22Rv1 (cell line): ENCODE data around the gene NFKBIA.

Experiments used
- CTCF ChIP-seq: fragments of 450-650 bp; IDR thresholded peaks from 2 replicates; pipeline ENCODE4 v1.5.1; 2017; ENCODE audit warnings: mild to moderate bottlenecking
- ZFX ChIP-seq: fragments of 450-650 bp; IDR thresholded peaks from 2 replicates; pipeline ENCODE4 v1.6.1; 2017; ENCODE audit warnings: antibody characterized with exemption, borderline replicate concordance

DNA sequence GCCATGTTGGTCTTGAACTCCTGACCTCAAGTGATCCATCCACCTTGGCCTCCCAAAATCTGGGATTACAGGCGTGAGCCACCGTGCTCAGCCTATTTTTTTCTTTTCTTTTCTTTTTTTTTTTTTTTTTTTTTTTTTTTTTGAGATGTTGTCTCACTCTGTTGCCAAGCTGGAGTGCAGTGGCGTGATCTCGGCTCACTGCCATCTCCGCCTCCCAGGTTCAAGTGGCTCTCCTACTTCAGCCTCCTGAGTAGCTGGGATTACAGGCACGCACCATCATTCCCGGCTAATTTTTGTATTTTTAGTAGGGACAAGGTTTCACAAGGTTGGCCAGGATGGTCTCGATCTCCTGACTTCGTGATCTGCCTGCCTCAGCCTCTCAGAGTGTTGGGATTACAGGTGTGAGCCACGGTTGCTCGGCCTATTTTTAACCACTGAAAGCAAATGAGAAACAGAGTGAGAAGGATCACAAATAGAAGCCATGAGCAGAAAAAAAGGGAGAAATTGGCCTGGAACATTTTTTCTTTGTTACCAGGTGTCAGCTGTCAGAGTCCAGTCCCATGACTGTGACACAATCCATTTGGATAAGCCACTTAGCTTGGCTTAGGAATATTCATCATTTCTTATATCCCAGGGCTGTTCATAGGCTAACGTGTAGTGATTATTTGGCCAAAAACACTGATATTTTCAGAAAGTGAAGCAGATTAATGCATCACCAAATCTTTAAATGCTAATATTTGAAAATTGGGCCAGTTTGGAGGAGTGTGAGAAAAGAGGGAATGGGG lies 7.9 kb upstream of the NFKBIA start:
- no peak for TF ChIP-seq CTCF
- no peak for TF ChIP-seq ZFX
